SH-SY5Y (cell line): ENCODE results near the gene TLCD4.

ENCODE experiments used
- GATA2 ChIP-seq: IDR thresholded peaks from 2 replicates; pipeline ENCODE4 v1.6.1; 2011; ENCODE audit warnings: mild to moderate bottlenecking, low read depth, low read length
- GATA3 ChIP-seq: IDR thresholded peaks from 2 replicates; pipeline ENCODE4 v1.6.1; 2011; ENCODE audit warnings: low read depth, mild to moderate bottlenecking, low read length, moderate library complexity

DNA sequence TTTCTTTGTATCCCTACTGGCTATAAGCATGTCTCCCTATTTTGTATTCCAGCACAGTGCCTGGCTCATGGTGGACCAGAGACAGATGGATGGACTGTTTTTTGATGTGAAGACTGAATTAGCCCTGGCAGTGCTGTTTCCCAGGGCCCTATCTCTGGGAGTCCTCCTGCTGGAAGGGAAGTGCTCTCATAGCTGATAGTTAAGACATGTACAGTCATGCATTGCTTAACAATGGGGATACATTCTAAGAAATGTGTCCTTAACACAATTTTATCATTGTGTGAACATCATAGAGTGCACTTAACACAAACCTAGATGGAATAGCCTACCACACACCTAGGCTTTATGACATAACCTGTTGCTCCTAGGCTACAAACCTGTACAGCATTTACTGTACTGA, 21.1 kb downstream of the TLCD4 start:
- TF ChIP-seq GATA2 (no peak), GATA3 (no peak)
